ENCODE results near the gene CDX2. TPM values are rescaled to one million over a fixed set of nuclear protein-coding genes. Genes with fewer than 3 reads are reported as not detected.

CDX2 gene, protein sequence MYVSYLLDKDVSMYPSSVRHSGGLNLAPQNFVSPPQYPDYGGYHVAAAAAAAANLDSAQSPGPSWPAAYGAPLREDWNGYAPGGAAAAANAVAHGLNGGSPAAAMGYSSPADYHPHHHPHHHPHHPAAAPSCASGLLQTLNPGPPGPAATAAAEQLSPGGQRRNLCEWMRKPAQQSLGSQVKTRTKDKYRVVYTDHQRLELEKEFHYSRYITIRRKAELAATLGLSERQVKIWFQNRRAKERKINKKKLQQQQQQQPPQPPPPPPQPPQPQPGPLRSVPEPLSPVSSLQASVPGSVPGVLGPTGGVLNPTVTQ
- total RNA-seq, result not detected

GRCh38 chr13:27969082-27969865 lies at the start of gene CDX2:
TSS of gene CDX2 (minus strand) at chr13:27969315. CDS start at chr13:27969006, 309 bp downstream.
- no peak within 1 kb of the TSS for H3K27ac ChIP-seq
- ATAC-seq (ENCODE audit: insufficient number of reproducible peaks, low FRiP score, low read depth) (no peak), DNase-seq (ENCODE audit: low spot score) (no peak)
- H3K27me3 ChIP-seq (replicated peaks; ENCODE audit: insufficient read depth), result peaks cover 7% of the 10 kb centered on the region
- H3K9me3 ChIP-seq, result no peaks in the 10 kb centered on the region
- peaks cover 4 to 16% of the 10 kb centered on the region in 2 donors for H3K4me1 ChIP-seq (ENCODE audit: control insufficient read depth in 1 of 2, low read depth in 2 of 2)
- no peaks in the 10 kb centered on the region for H3K36me3 ChIP-seq
- H3K4me3 ChIP-seq, result peak within 1 kb of the TSS; percentile 31
- TF ChIP-seq CTCF (IDR thresholded peaks at IDR 0.05), result no peak

DNA sequence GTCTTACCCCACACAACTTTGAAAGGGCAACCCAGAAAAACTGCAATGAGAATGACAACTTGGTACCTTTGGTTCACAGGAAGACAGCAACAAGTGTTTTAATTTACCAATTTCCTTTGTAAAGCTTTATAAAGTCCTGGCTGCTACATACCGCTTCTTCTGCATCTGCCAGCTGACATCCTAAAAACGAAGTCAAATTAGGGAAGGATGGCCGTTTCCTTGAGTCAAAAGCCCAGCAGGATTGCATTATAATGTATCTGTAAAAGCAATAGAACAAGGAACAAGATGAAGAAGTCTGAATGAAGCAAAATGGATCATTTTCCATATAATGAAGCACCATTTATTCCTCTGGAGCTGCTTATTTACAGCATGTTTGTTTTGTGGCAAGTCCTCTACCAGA lies 45.2 kb upstream of the CDX2 start:
- H3K27me3 ChIP-seq (replicated peaks; ENCODE audit: insufficient read depth), result no peaks in the 10 kb centered on the region
- no peak overlapping the region for H3K4me3 ChIP-seq
- no peaks in the 10 kb centered on the region for H3K4me1 ChIP-seq (ENCODE audit: control insufficient read depth in 1 of 2, low read depth in 2 of 2)
- H3K9me3 ChIP-seq, result no peaks in the 10 kb centered on the region
- TF ChIP-seq CTCF (IDR thresholded peaks at IDR 0.05), result no peak
- H3K36me3 ChIP-seq, result no peaks in the 10 kb centered on the region
- H3K27ac ChIP-seq, result no peak overlapping the region
- ATAC-seq (ENCODE audit: insufficient number of reproducible peaks, low FRiP score, low read depth) (no peak), DNase-seq (ENCODE audit: low spot score) (no peak)

GRCh38 chr13:28013482-28013881 lies 44.4 kb upstream of the CDX2 start:
- H3K27me3 ChIP-seq (replicated peaks; ENCODE audit: insufficient read depth), result no peaks in the 10 kb centered on the region
- no peak overlapping the region for H3K4me3 ChIP-seq
- H3K36me3 ChIP-seq, result no peaks in the 10 kb centered on the region
- ATAC-seq (ENCODE audit: insufficient number of reproducible peaks, low FRiP score, low read depth) (no peak), DNase-seq (ENCODE audit: low spot score) (no peak)
- no peak overlapping the region for H3K27ac ChIP-seq
- no peaks in the 10 kb centered on the region for H3K9me3 ChIP-seq
- no peak for TF ChIP-seq CTCF (IDR thresholded peaks at IDR 0.05)
- H3K4me1 ChIP-seq (ENCODE audit: control insufficient read depth in 1 of 2, low read depth in 2 of 2), result no peaks in the 10 kb centered on the region

DNA sequence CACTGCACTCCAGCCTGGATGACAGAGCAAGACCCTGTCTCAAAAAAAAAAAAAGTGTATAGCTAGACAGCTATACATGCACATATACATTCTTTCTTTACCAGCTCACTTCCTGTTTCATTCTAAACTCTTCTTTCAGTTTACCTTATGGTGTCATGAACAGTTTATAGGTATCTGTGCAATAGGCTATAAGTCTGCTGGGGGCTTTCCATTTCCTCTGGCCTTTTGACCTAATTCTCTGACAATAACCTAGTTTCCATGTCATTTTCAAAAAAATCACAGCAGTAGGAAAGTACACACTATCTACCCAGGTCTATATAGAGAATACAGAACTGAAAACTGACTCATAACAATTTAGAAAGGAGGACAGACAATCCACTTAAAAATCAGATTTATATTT lies 43.8 kb upstream of the CDX2 start:
- Histone ChIP-seq H3K4me3 (no peak overlapping the region), H3K27me3 (replicated peaks; ENCODE audit: insufficient read depth) (no peaks in the 10 kb centered on the region), H3K4me1 (ENCODE audit: control insufficient read depth in 1 of 2, low read depth in 2 of 2) (no peaks in the 10 kb centered on the region), H3K36me3 (no peaks in the 10 kb centered on the region), H3K27ac (no peak overlapping the region), H3K9me3 (no peaks in the 10 kb centered on the region)
- TF ChIP-seq CTCF (IDR thresholded peaks at IDR 0.05), result no peak
- ATAC-seq (ENCODE audit: insufficient number of reproducible peaks, low FRiP score, low read depth), result no peak
- DNase-seq (ENCODE audit: low spot score), result no peak

DNA sequence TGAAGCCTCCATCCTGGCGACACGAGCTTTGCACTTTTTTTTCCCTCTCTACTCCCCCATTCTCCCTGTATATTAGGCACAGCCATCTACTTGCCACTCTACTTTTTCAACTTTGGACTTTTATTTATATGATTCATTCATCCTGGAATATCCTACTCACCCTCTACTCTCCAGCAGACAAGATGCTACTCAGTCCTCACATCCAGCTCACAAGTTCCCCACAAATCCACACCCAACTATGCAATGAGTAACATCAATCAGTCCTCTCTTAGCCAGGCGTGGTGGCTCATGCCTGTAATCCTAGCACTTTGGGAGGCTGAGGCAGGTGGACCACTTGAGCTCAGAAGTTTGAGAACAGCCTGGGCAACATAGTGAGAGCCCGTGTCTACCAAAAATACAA lies 43.3 kb upstream of the CDX2 start:
- ATAC-seq (ENCODE audit: insufficient number of reproducible peaks, low FRiP score, low read depth) (no peak), DNase-seq (ENCODE audit: low spot score) (no peak)
- H3K4me1 ChIP-seq (ENCODE audit: control insufficient read depth in 1 of 2, low read depth in 2 of 2), result no peaks in the 10 kb centered on the region
- no peak for TF ChIP-seq CTCF (IDR thresholded peaks at IDR 0.05)
- no peak overlapping the region for H3K27ac ChIP-seq
- H3K9me3 ChIP-seq, result no peaks in the 10 kb centered on the region
- H3K27me3 ChIP-seq (replicated peaks; ENCODE audit: insufficient read depth), result no peaks in the 10 kb centered on the region
- H3K4me3 ChIP-seq, result no peak overlapping the region
- no peaks in the 10 kb centered on the region for H3K36me3 ChIP-seq
